HG03139 (cell line): Measurements from ENCODE around the gene RILPL2.
"Not testable (repeated sequence)": the region's sequence is repeated elsewhere in the genome, so short reads cannot be mapped to it uniquely, and the experiment has no call there.

ENCODE experiments used
- ATAC-seq: cut with Tn5 transposase; IDR thresholded peaks from one replicate; pipeline ENCODE4 v1.9.1; 2021; ENCODE audit not compliant: unreplicated experiment

Gene RILPL2

DNA sequence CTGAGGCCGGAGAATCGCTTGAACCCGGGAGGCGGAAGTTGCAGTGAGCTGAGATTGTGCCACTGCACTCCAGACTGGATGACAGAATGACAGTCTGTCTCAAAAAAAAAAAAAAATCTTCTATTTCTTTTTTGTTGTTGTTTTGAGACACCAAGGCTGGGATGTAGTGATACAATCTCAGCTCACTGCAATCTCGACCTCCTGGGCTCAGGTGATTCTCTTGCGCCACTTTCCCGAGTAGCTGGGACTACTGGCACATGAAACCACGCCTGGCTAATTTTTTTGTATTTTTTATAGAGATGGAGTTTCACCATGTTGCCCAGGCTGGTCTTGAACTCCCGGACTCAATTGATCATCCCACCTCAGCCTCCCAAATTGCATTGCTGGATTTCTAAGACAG, 14.2 kb upstream of the RILPL2 start:
- no peak for ATAC-seq

- no peak for ATAC-seq
Observed at GRCh38 chr12:123449856-123450255, 13.4 kb upstream of the RILPL2 start.

- no peak for ATAC-seq
Observed at GRCh38 chr12:123449249-123449733, 12.8 kb upstream of the RILPL2 start.

- no peak for ATAC-seq
Observed at GRCh38 chr12:123446333-123446713, 9.8 kb upstream of the RILPL2 start.

- ATAC-seq, result no peak
Observed at GRCh38 chr12:123445388-123446332, 9.2 kb upstream of the RILPL2 start.

DNA sequence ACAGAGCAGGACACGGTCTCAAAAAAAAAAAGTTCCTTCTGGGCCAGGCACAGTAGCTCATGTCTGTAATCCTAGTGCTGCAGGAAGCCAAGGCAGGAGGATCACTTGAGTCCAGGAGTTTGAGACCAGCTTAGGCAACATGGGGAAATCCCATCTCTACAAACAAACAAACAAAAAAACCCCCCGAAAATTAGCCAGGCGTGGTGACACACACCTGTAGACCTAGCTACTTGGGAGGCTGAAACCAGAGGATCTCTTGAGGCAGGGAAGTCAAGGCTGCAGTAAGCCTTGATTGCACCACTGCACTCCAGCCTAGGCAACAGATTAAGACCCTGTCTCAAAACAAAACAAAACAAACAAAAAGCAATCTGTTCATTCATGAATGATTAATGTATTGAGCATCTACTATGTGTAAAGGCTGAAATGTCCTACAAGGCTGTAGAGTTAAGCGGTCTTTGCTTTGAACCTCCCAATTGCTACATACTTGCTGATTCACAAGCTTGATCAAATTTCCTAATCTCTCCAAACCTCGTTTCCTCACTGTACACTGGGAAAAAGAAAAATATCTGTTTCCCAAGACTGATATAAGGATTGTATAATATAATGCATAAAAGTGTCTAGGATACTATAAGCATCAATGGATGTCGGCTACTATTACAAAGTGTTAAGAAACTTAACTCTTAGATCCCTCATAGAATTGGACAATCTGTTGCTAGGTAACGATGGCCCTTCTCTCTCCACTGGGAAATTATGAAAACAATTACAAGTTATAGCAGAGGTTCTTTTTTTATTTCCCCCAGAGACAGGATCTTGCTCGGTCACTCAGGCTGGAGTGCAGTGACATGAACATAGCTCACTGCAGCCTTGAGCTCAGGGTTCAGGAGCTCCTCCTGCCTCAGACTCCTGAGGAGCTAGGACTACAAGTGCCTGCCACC, 7.9 kb upstream of the RILPL2 start:
- ATAC-seq, result no peak

GRCh38 chr12:123442774-123443173, 6.3 kb upstream of the RILPL2 start:
- no peak for ATAC-seq

GRCh38 chr12:123441523-123442164, 5.2 kb upstream of the RILPL2 start:
- ATAC-seq, result no peak

DNA sequence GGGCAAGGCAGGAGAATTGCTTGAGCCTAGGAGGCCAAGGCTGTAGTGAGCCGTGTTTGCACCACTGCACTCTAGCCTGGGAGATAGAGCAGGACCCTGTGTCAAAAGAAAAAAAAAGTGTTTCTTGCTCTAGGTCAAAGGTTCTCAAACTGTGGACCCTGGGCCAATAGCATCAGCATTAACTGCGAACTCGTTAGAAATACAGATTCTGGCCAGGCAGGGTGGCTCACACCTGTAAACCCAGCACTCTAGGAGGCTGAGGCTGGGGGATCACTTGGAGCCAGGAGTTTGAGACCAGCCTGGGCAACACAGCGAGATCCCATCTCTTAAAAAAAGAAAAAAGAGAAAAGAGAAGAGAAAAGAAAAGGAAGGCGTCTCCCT, 858 bp downstream of the RILPL2 start:
- no peak for ATAC-seq

- no peak for ATAC-seq
Observed at GRCh38 chr12:123433615-123434014, 2.9 kb downstream of the RILPL2 start.

DNA sequence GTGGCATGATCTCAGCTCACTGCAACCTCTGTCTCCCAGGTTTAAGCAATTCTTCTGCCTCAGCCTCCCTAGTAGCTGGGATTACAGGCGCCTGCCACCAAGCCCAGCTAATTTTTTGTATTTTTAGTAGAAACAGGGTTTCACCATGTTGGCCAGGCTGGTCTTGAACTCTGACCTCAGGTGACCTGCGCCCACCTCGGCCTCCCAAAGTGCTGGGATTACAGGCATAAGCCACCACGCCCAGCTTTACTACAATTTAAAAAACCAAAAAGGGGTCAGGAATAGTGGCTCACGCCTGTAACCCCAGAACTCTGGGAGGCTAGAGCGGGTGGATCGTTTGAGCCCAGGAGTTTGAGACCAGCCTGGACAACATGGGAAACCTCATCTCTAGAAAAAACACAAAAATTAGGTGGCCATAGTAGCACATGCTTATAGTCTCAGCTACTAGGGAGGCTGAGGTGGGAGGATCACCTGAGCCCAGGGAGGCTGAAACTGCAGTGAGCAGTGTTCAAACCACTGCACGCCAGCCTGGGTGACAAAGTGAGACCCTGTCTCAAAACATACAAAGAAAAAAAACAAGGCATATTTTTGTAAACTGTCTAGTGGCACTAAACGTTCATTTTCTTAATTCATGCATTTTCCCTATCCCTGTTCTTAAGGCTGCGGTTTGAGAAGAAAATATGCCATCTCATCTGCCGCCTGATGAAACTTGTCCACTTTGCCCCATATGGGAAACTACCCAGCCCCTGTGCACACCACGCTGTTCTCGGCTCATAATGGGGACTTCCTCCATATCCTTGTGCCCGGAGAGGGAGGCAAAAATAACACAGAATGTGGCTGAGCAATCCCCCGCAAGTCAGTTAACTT, 4.3 kb downstream of the RILPL2 start:
- not testable (repeated sequence) for ATAC-seq

GRCh38 chr12:123429101-123429500, 7.4 kb downstream of the RILPL2 start:
- ATAC-seq, result not testable (repeated sequence)

GRCh38 chr12:123428591-123428990, 7.9 kb downstream of the RILPL2 start:
- ATAC-seq, result no peak

GRCh38 chr12:123427036-123427769, 9.3 kb downstream of the RILPL2 start:
- ATAC-seq, result peak; percentile 86

DNA sequence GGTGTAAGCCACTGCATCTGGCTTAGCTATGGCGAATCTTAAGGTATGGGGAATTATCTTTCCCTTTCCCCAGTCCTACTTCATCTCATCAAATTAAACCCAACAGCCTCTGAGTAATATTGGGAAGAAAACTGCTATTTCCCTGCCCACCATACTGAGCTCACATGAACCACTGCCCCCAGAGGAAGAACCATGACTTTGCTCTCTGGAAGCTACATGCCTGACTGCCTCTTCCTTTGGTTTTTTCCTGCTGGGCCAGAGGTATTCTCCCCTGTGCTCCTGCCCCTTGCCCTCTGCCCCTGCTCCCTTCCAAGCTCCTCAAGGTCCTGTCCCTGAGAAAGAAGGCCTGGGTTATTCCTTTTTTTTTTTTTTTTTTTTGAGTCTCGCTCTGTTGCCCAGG, 15.2 kb downstream of the RILPL2 start:
- ATAC-seq, result no peak

- no peak for ATAC-seq
Observed at GRCh38 chr12:123410041-123410412, 26.5 kb downstream of the RILPL2 start.

GRCh38 chr12:123409284-123410040, 27.0 kb downstream of the RILPL2 start:
- not testable (repeated sequence) for ATAC-seq

- not testable (repeated sequence) for ATAC-seq
Observed at GRCh38 chr12:123408619-123409018, 27.9 kb downstream of the RILPL2 start.

GRCh38 chr12:123407934-123408333, 28.6 kb downstream of the RILPL2 start:
- not testable (repeated sequence) for ATAC-seq
